A549 (cell line): Measurements from ENCODE around the gene CBR1. TPM values are rescaled to one million over a fixed set of nuclear protein-coding genes. Genes with fewer than 3 reads are reported as not detected.

ENCODE experiments used
- ATAC-seq, 2 experiments: fragments of 200-7000 bp in 1 of 2; fragments of >200 bp in 1 of 2; cut with Nextera tagmentation in 1 of 2; cut with Tn5 transposase in 1 of 2; 3 replicates each; pipeline versions ENCODE4 v1.8.0 to v1.9.1; 2018 to 2020; ENCODE audit warnings: mild to moderate bottlenecking in 1 of 2, moderate library complexity in 1 of 2
- CTCF ChIA-PET: fragments of 300-600 bp; sonication (Branson Sonifier 250); formaldehyde crosslinking; extraction: SDS; loops from one replicate; lab custom pipeline; 2021; ENCODE audit warnings: antibody characterized with exemption, inconsistent platforms; lab: Yijun Ruan, JAX
- POLR2A ChIA-PET: fragments of 350-600 bp; formaldehyde crosslinking; extraction: SDS; loops from one replicate; lab custom pipeline; 2021; ENCODE audit warnings: antibody characterized with exemption, inconsistent platforms; lab: Yijun Ruan, JAX
- DNase-seq, 2 experiments: peaks; one replicate each; pipeline versions ENCODE4 v3.0.0 to v3.0.0-alpha.2; 2011 to 2016; ENCODE audit warnings: low read depth in 1 of 2, low spot score in 1 of 2
- FAIRE-seq: peaks from 2 replicates; lab custom pipeline; 2011; peaks lifted over from hg19 to GRCh38; lab: Jason Lieb, UNC
- H3K27ac ChIP-seq, 2 experiments: fragments of >200 bp; sonication (Bioruptor Twin); formaldehyde crosslinking; 3 replicates each; pipeline ENCODE4 v1.5.1; 2016 to 2017
- H3K4me1 ChIP-seq: fragments of >200 bp; sonication (Bioruptor Twin); formaldehyde crosslinking; 3 replicates; pipeline ENCODE4 v1.6.1; 2016
- H3K4me2 ChIP-seq: fragments of >200 bp; sonication (Bioruptor Twin); formaldehyde crosslinking; 3 replicates; pipeline ENCODE4 v1.6.1; 2016
- H3K4me3 ChIP-seq: fragments of >200 bp; sonication (Bioruptor Twin); formaldehyde crosslinking; 3 replicates; pipeline ENCODE4 v1.5.1; 2016
- H3K9me3 ChIP-seq: fragments of >200 bp; sonication (Bioruptor Twin); formaldehyde crosslinking; 3 replicates; pipeline ENCODE4 v1.6.1; 2016
- ATOH8 ChIP-seq: fragments of 250-450 bp; sonication (Bioruptor Pico); IDR thresholded peaks from 2 replicates; pipeline ENCODE4 v1.5.0; 2020; ENCODE audit warnings: low read depth, mild to moderate bottlenecking, moderate library complexity
- BHLHE40 ChIP-seq: IDR thresholded peaks from 2 replicates; pipeline ENCODE4 v1.6.1; 2012; ENCODE audit warnings: low read depth, low read length, inconsistent platforms
- CHD2 ChIP-seq: fragments of 150-350 bp; IDR thresholded peaks from 2 replicates; pipeline ENCODE4 v1.6.1; 2014; ENCODE audit warnings: low read length; ENCODE audit not compliant: partially characterized antibody
- CTCF ChIP-seq: fragments of >200 bp; sonication (Bioruptor Twin); formaldehyde crosslinking; IDR thresholded peaks from 3 replicates; pipeline ENCODE4 v1.5.1; 2016
- EHF ChIP-seq: fragments of 250-450 bp; sonication (Bioruptor Pico); IDR thresholded peaks from 2 replicates; pipeline ENCODE4 v1.5.0; 2020; ENCODE audit warnings: mild to moderate bottlenecking
- ELK1 ChIP-seq: fragments of 150-350 bp; IDR thresholded peaks from 2 replicates; pipeline ENCODE4 v1.6.1; 2014; ENCODE audit warnings: low read depth, mild to moderate bottlenecking, low read length
- ESRRA ChIP-seq: fragments of 150-350 bp; IDR thresholded peaks from 2 replicates; pipeline ENCODE4 v1.6.1; 2014; ENCODE audit warnings: mild to moderate bottlenecking, low read length, borderline replicate concordance
- FOSB ChIP-seq: fragments of 250-450 bp; sonication (Bioruptor Pico); IDR thresholded peaks from 2 replicates; pipeline ENCODE4 v1.5.0; 2020; ENCODE audit warnings: mild to moderate bottlenecking, moderate library complexity
- FOSL2 ChIP-seq, 2 experiments: fragments of 450-650 bp in 1 of 2; fragments of >200 bp in 1 of 2; sonication (Bioruptor Twin) in 1 of 2; formaldehyde crosslinking; IDR thresholded peaks; 2 replicates each; pipeline versions ENCODE4 v1.5.0 to v1.6.1; 2016 to 2020; ENCODE audit warnings: mild to moderate bottlenecking in 1 of 2, moderate library complexity in 1 of 2
- JUN ChIP-seq, 2 experiments: fragments of >200 bp; sonication (Bioruptor Twin); formaldehyde crosslinking; IDR thresholded peaks; 2 replicates in 1 of 2; 3 replicates in 1 of 2; pipeline ENCODE4 v1.6.1; 2016 to 2017
- KDM5A ChIP-seq: fragments of 200-600 bp; sonication (generic); IDR thresholded peaks from 2 replicates; pipeline ENCODE4 v1.6.1; 2016; ENCODE audit warnings: antibody characterized with exemption, mild to moderate bottlenecking
- MAFK ChIP-seq: fragments of 450-650 bp; IDR thresholded peaks from 2 replicates; pipeline ENCODE4 v1.6.1; 2014; ENCODE audit not compliant: partially characterized antibody
- MAX ChIP-seq: IDR thresholded peaks from 2 replicates; pipeline ENCODE4 v1.6.1; 2012
- MYC ChIP-seq: IDR thresholded peaks from 2 replicates; pipeline ENCODE4 v1.6.1; 2012; ENCODE audit warnings: mild to moderate bottlenecking, inconsistent platforms, low read length, improper control_type of control experiment, borderline replicate concordance
- RCOR1 ChIP-seq: fragments of 150-350 bp; IDR thresholded peaks from 2 replicates; pipeline ENCODE4 v1.6.1; 2014; ENCODE audit warnings: antibody characterized with exemption, low read length, low read depth
- SREBF2 ChIP-seq: fragments of 450-650 bp; IDR thresholded peaks from 2 replicates; pipeline ENCODE4 v1.6.1; 2014; ENCODE audit warnings: mild to moderate bottlenecking, moderate library complexity
- USF2 ChIP-seq: fragments of 450-650 bp; IDR thresholded peaks from 2 replicates; pipeline ENCODE4 v1.6.1; 2014; ENCODE audit warnings: antibody characterized with exemption
- WGBS: methylation state at CpG from one replicate; pipeline ENCODE4 v1.1.6; 2017; ENCODE audit errors: missing lambda C conversion rate; 5-methylcytosine and 5-hydroxymethylcytosine counted together
- polyA plus RNA-seq, 4 experiments: library from polyadenylated mRNA; depleted of rRNA in 3 of 4; stranded (reverse); fragments of >200 nt; fragmentation: RNase III in 1 of 4; extraction: RNeasy Plus Mini Kit Qiagen cat#74134 plus additional on column Dnase treatment in 1 of 4; gene quantifications; 2 replicates in 3 of 4; 3 replicates in 1 of 4; pipeline ENCODE4 v1.2.3, GENCODE V29; 2011 to 2017

The CBR1 gene
- polyA plus RNA-seq, 2 of the 4 experiments (the other 2 are of a cell fraction), result 165 to 208 TPM

- Histone ChIP-seq H3K27ac (no peak overlapping the region), H3K4me1 (peaks cover 9% of the 10 kb centered on the region), H3K4me2 (no peak overlapping the region), H3K4me3 (no peak overlapping the region)
- POLR2A ChIA-PET, result no interaction called here
- DNase-seq, result no peak
- no peak for ATAC-seq
- FAIRE-seq, result no peak
- CTCF ChIA-PET, result no interaction called here
- 91% methylated on average over 14 of the region's 14 CpGs for WGBS
- no peak for TF ChIP-seq JUN (IDR thresholded peaks at IDR 0.05)
- no peak for TF ChIP-seq RCOR1
- no peak for TF ChIP-seq MAX
- no peak for TF ChIP-seq ESRRA
- TF ChIP-seq FOSB (CRISPR knock-in tag), result no peak
- TF ChIP-seq BHLHE40, result no peak
- no peak for TF ChIP-seq CTCF
- no peak for TF ChIP-seq KDM5A
- no peak for TF ChIP-seq CHD2
- no peak for TF ChIP-seq ELK1
- TF ChIP-seq EHF (CRISPR knock-in tag), result no peak
- TF ChIP-seq USF2, result no peak
- no peak for TF ChIP-seq ATOH8 (CRISPR knock-in tag)
- TF ChIP-seq, all 56 proteins: peak for 0
- H3K9me3 ChIP-seq, result peaks cover under 1% of the 10 kb centered on the region; the same call in 2 of the 3 replicates
Measured at GRCh38 chr21:36063375-36064084, 6.3 kb upstream of the CBR1 start.

GRCh38 chr21:36064085-36064460, 5.8 kb upstream of the CBR1 start:
- H3K4me3 ChIP-seq, result no peak overlapping the region
- 94% methylated on average over 4 of the region's 4 CpGs for WGBS
- POLR2A ChIA-PET, result no interaction called here
- no peak for TF ChIP-seq MYC
- DNase-seq (no peak), ATAC-seq (no peak), FAIRE-seq (no peak)
- peaks cover 4% of the 10 kb centered on the region for H3K4me1 ChIP-seq
- H3K27ac ChIP-seq, result no peak overlapping the region
- CTCF ChIA-PET, result no interaction called here
- H3K4me2 ChIP-seq, result no peak overlapping the region
- peaks cover 6% of the 10 kb centered on the region for H3K9me3 ChIP-seq

- H3K4me2 ChIP-seq, result no peak overlapping the region
- peaks cover 8% of the 10 kb centered on the region for H3K4me1 ChIP-seq
- no peak for TF ChIP-seq SREBF2
- TF ChIP-seq BHLHE40, result no peak
- no peak for TF ChIP-seq MAFK
- no peak for TF ChIP-seq ELK1
- TF ChIP-seq FOSL2 (IDR thresholded peaks at IDR 0.05), result no peak
- no peak for TF ChIP-seq FOSL2 (CRISPR knock-in tag; IDR thresholded peaks at IDR 0.05)
- no peak for TF ChIP-seq USF2
- no peak overlapping the region for H3K27ac ChIP-seq
- H3K4me3 ChIP-seq, result no peak overlapping the region
- ATAC-seq (no peak), DNase-seq (no peak), FAIRE-seq (no peak)
- ChIA-PET POLR2A (no interaction called here), CTCF (no interaction called here)
- peaks cover 10% of the 10 kb centered on the region for H3K9me3 ChIP-seq
- WGBS, result 58% methylated on average over 3 of the region's 3 CpGs
Measured at GRCh38 chr21:36065497-36066036, 4.3 kb upstream of the CBR1 start.
